Caco-2 (cell line): Measurements from ENCODE around the gene ARL10. TPM values are rescaled to one million over a fixed set of nuclear protein-coding genes. Genes with fewer than 3 reads are reported as not detected.

Experiments used
- BruUV-seq: library from RNA; stranded (reverse); fragments of 400-500 nt; replicated peaks from 2 replicates; lab custom pipeline; 2021; lab: Mats Ljungman, UMichigan
- CTCF ChIA-PET: fragments of 300-600 bp; sonication (Branson Sonifier 250); formaldehyde crosslinking; loops from one replicate; lab custom pipeline; 2022; ENCODE audit warnings: antibody characterized with exemption; lab: Charles Lee
- POLR2A ChIA-PET: fragments of 300-600 bp; sonication (Branson Sonifier 250); formaldehyde crosslinking; loops from one replicate; lab custom pipeline; 2022; ENCODE audit warnings: antibody characterized with exemption; lab: Charles Lee
- DNase-seq, 2 experiments: peaks; one replicate each; pipeline versions ENCODE4 v3.0.0 to v3.0.0-alpha.2; 2020 to 2022
- H3K27me3 ChIP-seq: replicated peaks from 2 replicates; pipeline ENCODE4 v1.6.0; 2011; ENCODE audit warnings: low read length; ENCODE audit not compliant: control insufficient read depth, insufficient read depth
- H3K36me3 ChIP-seq: 2 replicates; pipeline ENCODE4 v1.5.1; 2011; ENCODE audit warnings: low read length; ENCODE audit not compliant: control insufficient read depth, insufficient read depth
- H3K4me1 ChIP-seq: fragments of 250-450 bp; sonication (Bioruptor Pico); 2 replicates; pipeline ENCODE4 v1.5.1; 2020; ENCODE audit warnings: mild to moderate bottlenecking
- H3K4me3 ChIP-seq: 2 replicates; pipeline ENCODE4 v1.5.1; 2011; ENCODE audit warnings: low read depth, mild to moderate bottlenecking, control low read depth, low read length
- H3K9me3 ChIP-seq: fragments of 250-450 bp; sonication (Bioruptor Pico); 2 replicates; pipeline ENCODE4 v1.5.1; 2020; ENCODE audit warnings: mild to moderate bottlenecking, moderate library complexity
- H3K27ac Mint-ChIP-seq: one replicate; pipeline ENCODE4 v1.8.0; 2022; ENCODE audit warnings: mixed read lengths; ENCODE audit not compliant: unreplicated experiment
- H3K27me3 Mint-ChIP-seq: one replicate; pipeline ENCODE4 v1.8.0; 2022; ENCODE audit warnings: mixed read lengths; ENCODE audit not compliant: insufficient read depth, unreplicated experiment
- H3K36me3 Mint-ChIP-seq: one replicate; pipeline ENCODE4 v1.8.0; 2022; ENCODE audit warnings: mild to moderate bottlenecking, mixed read lengths; ENCODE audit not compliant: insufficient read depth, unreplicated experiment
- H3K4me1 Mint-ChIP-seq: one replicate; pipeline ENCODE4 v1.8.0; 2022; ENCODE audit warnings: low read depth, mixed read lengths; ENCODE audit not compliant: unreplicated experiment
- H3K4me3 Mint-ChIP-seq: one replicate; pipeline ENCODE4 v1.8.0; 2022; ENCODE audit warnings: mild to moderate bottlenecking, moderate library complexity, mixed read lengths; ENCODE audit not compliant: unreplicated experiment
- H3K9me3 Mint-ChIP-seq: one replicate; pipeline ENCODE4 v1.8.0; 2022; ENCODE audit warnings: mixed read lengths; ENCODE audit not compliant: unreplicated experiment
- CTCF ChIP-seq, 2 experiments: fragments of 200-600 bp in 1 of 2; IDR thresholded peaks; 1 replicate in 1 of 2; 2 replicates in 1 of 2; pipeline versions ENCODE4 v1.5.1 to v1.8.0; 2011 to 2022; ENCODE audit warnings: antibody characterized with exemption in 1 of 2, control low read depth in 1 of 2, inconsistent platforms in 1 of 2, low read depth in 1 of 2, low read length in 1 of 2, mild to moderate bottlenecking in 1 of 2, moderate library complexity in 1 of 2; ENCODE audit not compliant: insufficient read depth in 1 of 2, severe bottlenecking in 1 of 2, unreplicated experiment in 1 of 2
- intact Hi-C: fragments of 100-400 bp; cut with micrococcal nuclease; formaldehyde crosslinking; loops from one replicate; pipeline ENCODE4 v1.10.0; 2022; ENCODE audit not compliant: unreplicated experiment
- total RNA-seq: library from RNA; stranded (reverse); gene quantifications from 2 replicates; pipeline ENCODE4 v1.2.3, GENCODE V29; 2022

Gene ARL10
- total RNA-seq, 1 experiment from 2014 or later, result 2.3 TPM

DNA sequence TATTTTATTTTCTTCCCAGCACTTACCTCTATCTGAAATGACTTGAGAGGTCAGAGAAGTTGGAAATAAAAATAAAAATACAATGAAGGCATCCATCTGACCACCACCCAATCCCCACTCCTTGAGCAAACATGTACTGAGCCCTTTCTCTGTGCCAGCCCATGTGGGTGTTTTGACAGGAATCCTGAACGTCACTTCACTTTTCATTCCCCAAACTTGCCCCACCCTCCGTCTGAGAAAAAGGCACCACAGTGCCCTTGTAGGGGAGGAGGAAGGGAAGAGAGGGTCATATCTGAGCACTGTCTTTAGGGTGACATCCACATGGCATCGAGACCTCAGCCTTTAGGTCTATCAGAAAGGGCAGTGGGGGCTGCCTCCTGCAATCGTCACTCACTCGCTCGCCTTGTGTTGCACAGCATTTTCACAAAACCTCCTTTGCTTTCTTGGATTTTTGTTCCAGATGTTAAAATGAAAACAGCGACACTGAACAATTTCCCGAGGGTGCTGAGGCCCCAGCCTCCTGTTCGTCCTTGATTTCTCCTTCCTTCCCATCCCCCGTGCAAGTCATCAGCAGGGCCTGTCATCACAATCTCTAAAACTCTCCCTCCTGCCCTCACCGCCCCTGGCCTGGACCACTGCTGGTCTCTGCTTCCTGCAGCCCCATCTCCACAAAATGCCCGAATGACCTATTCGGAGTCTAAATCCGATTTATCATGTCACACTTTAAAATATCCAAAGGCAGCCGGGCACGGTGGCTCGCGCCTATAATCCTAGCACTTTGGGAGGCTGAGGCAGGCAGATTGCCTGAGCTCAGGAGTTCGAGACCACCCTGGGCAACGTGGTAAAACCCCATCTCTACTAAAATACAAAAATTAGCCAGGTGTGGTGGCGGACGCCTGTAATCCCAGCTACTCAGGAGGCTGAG is 36.3 kb downstream of the ARL10 start:
- Mint-ChIP-seq H3K36me3 (peaks cover 18% of the 10 kb centered on the region), H3K27ac (no peak overlapping the region)

GRCh38 chr5:176405656-176406435 is 40.6 kb downstream of the ARL10 start:
- H3K36me3 ChIP-seq, result no peaks in the 10 kb centered on the region
- Mint-ChIP-seq H3K9me3 (no peaks in the 10 kb centered on the region), H3K4me3 (no peak overlapping the region), H3K36me3 (peaks cover 39% of the 10 kb centered on the region), H3K27ac (no peak overlapping the region), H3K4me1 (peaks cover 7% of the 10 kb centered on the region), H3K27me3 (no peaks in the 10 kb centered on the region)
- ChIA-PET CTCF (interaction anchor here (0.6 to 1.0 kb wide), 3 partner anchors 37 to 148 kb away, joined by 3 to 7 read pairs (median 4); no protein-coding TSS in a partner anchor), POLR2A (interaction anchor here (0.6 kb wide), 1 partner anchor 14 kb away, joined by 4 read pairs; no protein-coding TSS in a partner anchor)
- intact Hi-C loops, result no loop called here
- no peaks in the 10 kb centered on the region for H3K9me3 ChIP-seq
- peak in 1 of 2 experiments; percentile 30 for DNase-seq
- peak in 1 of 2 experiments; percentile 17 for TF ChIP-seq CTCF (IDR thresholded peaks at IDR 0.05; ENCODE audit: insufficient read depth in 1 of 2, low read depth in 1 of 2, low read length in 1 of 2, severe bottlenecking in 1 of 2, unreplicated experiment in 1 of 2)
- no peak overlapping the region for H3K4me3 ChIP-seq
- no TSS peak for BruUV-seq
- H3K27me3 ChIP-seq, result no peaks in the 10 kb centered on the region
- H3K4me1 ChIP-seq, result no peaks in the 10 kb centered on the region

More for the DNA sequence above, 36.3 kb downstream of the ARL10 start:
- no peaks in the 10 kb centered on the region for H3K9me3 Mint-ChIP-seq
- peaks cover 10% of the 10 kb centered on the region for H3K4me1 Mint-ChIP-seq
- no peak for TF ChIP-seq CTCF (IDR thresholded peaks at IDR 0.05; ENCODE audit: insufficient read depth in 1 of 2, low read depth in 1 of 2, low read length in 1 of 2, severe bottlenecking in 1 of 2, unreplicated experiment in 1 of 2)
- ChIA-PET CTCF (no interaction called here), POLR2A (no interaction called here)
- no peaks in the 10 kb centered on the region for H3K4me1 ChIP-seq
- no TSS peak for BruUV-seq
- no peaks in the 10 kb centered on the region for H3K27me3 Mint-ChIP-seq
- H3K4me3 Mint-ChIP-seq, result no peak overlapping the region
- H3K9me3 ChIP-seq, result no peaks in the 10 kb centered on the region
- H3K36me3 ChIP-seq, result no peaks in the 10 kb centered on the region
- no peak for DNase-seq
- H3K27me3 ChIP-seq, result no peaks in the 10 kb centered on the region
- intact Hi-C loops, result no loop called here
- no peak overlapping the region for H3K4me3 ChIP-seq

DNA sequence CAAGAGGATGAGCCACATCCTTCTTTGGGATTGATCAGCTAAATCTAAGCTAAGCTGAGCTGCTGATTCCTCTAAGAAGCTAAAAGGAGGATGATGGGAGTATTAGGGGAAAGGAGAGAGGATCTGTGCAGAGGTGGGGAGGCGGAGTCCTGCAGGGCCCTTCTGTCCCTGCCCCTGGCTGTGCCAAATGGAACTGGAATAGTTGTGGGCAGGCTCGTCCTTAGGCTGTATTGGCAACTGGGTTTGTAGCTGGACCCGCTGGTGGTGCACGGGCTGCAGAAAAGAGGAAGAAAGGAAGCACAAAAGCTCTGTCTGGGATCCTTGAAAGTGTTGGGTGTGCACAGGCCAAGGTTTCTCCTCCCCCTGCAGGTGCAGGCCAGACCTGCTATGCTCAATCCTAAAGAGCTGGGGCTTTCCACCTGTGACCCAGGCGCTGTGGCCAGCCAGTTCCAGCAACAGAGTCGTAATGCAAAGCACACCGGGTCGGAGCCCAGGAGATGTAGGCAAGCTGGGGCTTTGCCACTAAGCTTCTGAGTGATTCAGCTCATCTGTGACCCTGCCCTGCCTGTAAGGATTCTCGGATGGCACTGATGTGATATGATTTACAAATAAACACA is 41.3 kb downstream of the ARL10 start:
- Mint-ChIP-seq H3K27ac (no peak overlapping the region), H3K4me1 (peaks cover 9% of the 10 kb centered on the region), H3K36me3 (peaks cover 40% of the 10 kb centered on the region), H3K4me3 (no peak overlapping the region), H3K9me3 (no peaks in the 10 kb centered on the region), H3K27me3 (no peaks in the 10 kb centered on the region)
- no TSS peak for BruUV-seq
- DNase-seq, result no peak
- Histone ChIP-seq H3K9me3 (no peaks in the 10 kb centered on the region), H3K36me3 (no peaks in the 10 kb centered on the region), H3K4me1 (no peaks in the 10 kb centered on the region), H3K4me3 (no peak overlapping the region), H3K27me3 (no peaks in the 10 kb centered on the region)
- TF ChIP-seq CTCF (IDR thresholded peaks at IDR 0.05; ENCODE audit: insufficient read depth in 1 of 2, low read depth in 1 of 2, low read length in 1 of 2, severe bottlenecking in 1 of 2, unreplicated experiment in 1 of 2), result no peak
- ChIA-PET CTCF (interaction anchor here (0.6 kb wide), 1 partner anchor 38 kb away, joined by 3 read pairs; no protein-coding TSS in a partner anchor), POLR2A (interaction anchor here (0.6 kb wide), 1 partner anchor 131 kb away, joined by 4 read pairs; the partner anchor contains the start of gene RNF44)
- intact Hi-C loops, result no loop called here
